ENCODE measurements around the gene ZNF200.

ZNF200 gene

GRCh38 chr16:3249451-3249850 is 14.5 kb upstream of the ZNF200 start:
- Histone ChIP-seq H3K79me2 (ENCODE audit: control insufficient read depth, insufficient read depth, low read length, poor library complexity) (no peaks in the 10 kb centered on the region), H2BK5ac (ENCODE audit: low read depth, low read length, poor library complexity) (no peak overlapping the region), H3K4me1 (ENCODE audit: control insufficient read depth in 1 of 2, insufficient read depth in 2 of 2, low read length in 2 of 2) (no peaks in the 10 kb centered on the region), H3K27me3 (ENCODE audit: insufficient read depth, low read length) (no peaks in the 10 kb centered on the region), H2BK120ac (ENCODE audit: insufficient read depth, low read length, poor library complexity) (no peak overlapping the region), H2BK12ac (ENCODE audit: low read length) (no peak overlapping the region), H3K9ac (ENCODE audit: low read length) (no peak overlapping the region), H3K18ac (ENCODE audit: low read length) (no peak overlapping the region), H3K4me2 (ENCODE audit: low read length) (no peak overlapping the region), H3K27ac (ENCODE audit: low read depth, low read length) (no peak overlapping the region), H4K12ac (ENCODE audit: low read depth, low read length) (no peak overlapping the region), H2AFZ (ENCODE audit: insufficient read depth, low read length, poor library complexity) (no peak overlapping the region), H4K8ac (ENCODE audit: low read depth, low read length) (no peak overlapping the region), H3K14ac (ENCODE audit: low read length) (no peak overlapping the region), H3K4ac (ENCODE audit: low read depth, low read length) (no peak overlapping the region), H3K36me3 (ENCODE audit: control insufficient read depth in 1 of 2, insufficient read depth in 2 of 2, low read length in 2 of 2) (no peaks in the 10 kb centered on the region), H3K4me3 (ENCODE audit: low read depth, low read length) (no peak overlapping the region), H3K23ac (ENCODE audit: low read length) (no peak overlapping the region), H3K79me1 (ENCODE audit: low read length) (no peaks in the 10 kb centered on the region), H3K9me3 (ENCODE audit: insufficient read depth, low read depth, low read length) (peaks cover 48% of the 10 kb centered on the region), H2AK5ac (ENCODE audit: low read length) (no peak overlapping the region), H4K91ac (ENCODE audit: low read depth, low read length) (no peak overlapping the region)
- no peak for DNase-seq
- no CpG with 5 or more reads among the region's 14 CpGs for WGBS (ENCODE audit: extremely low coverage, insufficient coverage, insufficient read length)

DNA sequence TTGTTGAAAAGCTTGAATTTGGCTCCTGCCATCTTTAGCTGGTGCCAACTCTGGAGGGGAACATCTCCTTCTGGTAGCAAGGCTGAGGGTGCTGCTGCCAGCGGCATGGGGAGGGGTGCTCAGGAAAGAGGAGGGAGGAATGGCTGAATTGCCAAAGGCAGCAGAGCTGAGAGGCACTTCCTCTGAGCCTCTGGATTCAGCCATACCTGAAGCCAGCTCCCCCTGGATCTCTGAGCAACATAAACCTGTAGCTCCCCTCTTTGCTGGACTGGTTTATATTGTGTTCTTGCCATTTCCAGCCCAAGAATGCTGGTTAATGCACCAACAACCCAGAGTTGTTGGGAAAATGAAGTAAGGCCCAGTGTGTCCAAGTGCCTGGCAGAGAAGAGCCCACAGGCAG is 14.1 kb upstream of the ZNF200 start:
- Histone ChIP-seq H3K4me3 (ENCODE audit: low read depth, low read length) (no peak overlapping the region), H3K23ac (ENCODE audit: low read length) (no peak overlapping the region), H3K14ac (ENCODE audit: low read length) (no peak overlapping the region)

GRCh38 chr16:3248596-3248995 is 13.6 kb upstream of the ZNF200 start:
- H2BK120ac ChIP-seq (ENCODE audit: insufficient read depth, low read length, poor library complexity) = no peak overlapping the region
- no peak overlapping the region for H3K18ac ChIP-seq (ENCODE audit: low read length)
- no peak overlapping the region for H2BK5ac ChIP-seq (ENCODE audit: low read depth, low read length, poor library complexity)
- no peak overlapping the region for H2BK12ac ChIP-seq (ENCODE audit: low read length)
- H4K91ac ChIP-seq (ENCODE audit: low read depth, low read length) = no peak overlapping the region
- no peak overlapping the region for H3K4ac ChIP-seq (ENCODE audit: low read depth, low read length)
- peaks cover 47% of the 10 kb centered on the region for H3K9me3 ChIP-seq (ENCODE audit: insufficient read depth, low read depth, low read length)
- H3K36me3 ChIP-seq (ENCODE audit: control insufficient read depth in 1 of 2, insufficient read depth in 2 of 2, low read length in 2 of 2) = no peaks in the 10 kb centered on the region
- no peak for DNase-seq
- WGBS (ENCODE audit: extremely low coverage, insufficient coverage, insufficient read length) = no CpG with 5 or more reads among the region's 5 CpGs
- no peak overlapping the region for H2AK5ac ChIP-seq (ENCODE audit: low read length)
- no peaks in the 10 kb centered on the region for H3K27me3 ChIP-seq (ENCODE audit: insufficient read depth, low read length)
- H3K14ac ChIP-seq (ENCODE audit: low read length) = no peak overlapping the region
- H3K4me3 ChIP-seq (ENCODE audit: low read depth, low read length) = no peak overlapping the region
- H3K79me1 ChIP-seq (ENCODE audit: low read length) = no peaks in the 10 kb centered on the region
- no peak overlapping the region for H4K12ac ChIP-seq (ENCODE audit: low read depth, low read length)
- H2AFZ ChIP-seq (ENCODE audit: insufficient read depth, low read length, poor library complexity) = no peak overlapping the region
- H3K4me2 ChIP-seq (ENCODE audit: low read length) = no peak overlapping the region
- no peak overlapping the region for H3K23ac ChIP-seq (ENCODE audit: low read length)
- H3K27ac ChIP-seq (ENCODE audit: low read depth, low read length) = no peak overlapping the region
- no peaks in the 10 kb centered on the region for H3K4me1 ChIP-seq (ENCODE audit: control insufficient read depth in 1 of 2, insufficient read depth in 2 of 2, low read length in 2 of 2)
- no peak overlapping the region for H4K8ac ChIP-seq (ENCODE audit: low read depth, low read length)
- no peak overlapping the region for H3K9ac ChIP-seq (ENCODE audit: low read length)
- H3K79me2 ChIP-seq (ENCODE audit: control insufficient read depth, insufficient read depth, low read length, poor library complexity) = no peaks in the 10 kb centered on the region

More for the DNA sequence above, 14.1 kb upstream of the ZNF200 start:
- H3K9ac ChIP-seq (ENCODE audit: low read length) = no peak overlapping the region
- H3K79me2 ChIP-seq (ENCODE audit: control insufficient read depth, insufficient read depth, low read length, poor library complexity) = no peaks in the 10 kb centered on the region
- H3K18ac ChIP-seq (ENCODE audit: low read length) = no peak overlapping the region
- H3K27me3 ChIP-seq (ENCODE audit: insufficient read depth, low read length) = no peaks in the 10 kb centered on the region
- H2BK120ac ChIP-seq (ENCODE audit: insufficient read depth, low read length, poor library complexity) = no peak overlapping the region
- no peak overlapping the region for H4K12ac ChIP-seq (ENCODE audit: low read depth, low read length)
- no peak overlapping the region for H2BK12ac ChIP-seq (ENCODE audit: low read length)
- no peak for DNase-seq
- H3K9me3 ChIP-seq (ENCODE audit: insufficient read depth, low read depth, low read length) = peaks cover 47% of the 10 kb centered on the region
- no peak overlapping the region for H2AK5ac ChIP-seq (ENCODE audit: low read length)
- H3K36me3 ChIP-seq (ENCODE audit: control insufficient read depth in 1 of 2, insufficient read depth in 2 of 2, low read length in 2 of 2) = no peaks in the 10 kb centered on the region
- H3K79me1 ChIP-seq (ENCODE audit: low read length) = no peaks in the 10 kb centered on the region
- H3K4me1 ChIP-seq (ENCODE audit: control insufficient read depth in 1 of 2, insufficient read depth in 2 of 2, low read length in 2 of 2) = no peaks in the 10 kb centered on the region
- WGBS (ENCODE audit: extremely low coverage, insufficient coverage, insufficient read length) = no CpG with 5 or more reads among the region's 1 CpG
- H4K91ac ChIP-seq (ENCODE audit: low read depth, low read length) = no peak overlapping the region
- no peak overlapping the region for H3K4ac ChIP-seq (ENCODE audit: low read depth, low read length)
- no peak overlapping the region for H3K4me2 ChIP-seq (ENCODE audit: low read length)
- no peak overlapping the region for H3K27ac ChIP-seq (ENCODE audit: low read depth, low read length)
- no peak overlapping the region for H4K8ac ChIP-seq (ENCODE audit: low read depth, low read length)
- H2BK5ac ChIP-seq (ENCODE audit: low read depth, low read length, poor library complexity) = no peak overlapping the region
- no peak overlapping the region for H2AFZ ChIP-seq (ENCODE audit: insufficient read depth, low read length, poor library complexity)

GRCh38 chr16:3246876-3247275 is 11.9 kb upstream of the ZNF200 start:
- Histone ChIP-seq H3K36me3 (ENCODE audit: control insufficient read depth in 1 of 2, insufficient read depth in 2 of 2, low read length in 2 of 2) (no peaks in the 10 kb centered on the region), H3K23ac (ENCODE audit: low read length) (no peak overlapping the region), H3K4me2 (ENCODE audit: low read length) (no peak overlapping the region), H3K79me2 (ENCODE audit: control insufficient read depth, insufficient read depth, low read length, poor library complexity) (no peaks in the 10 kb centered on the region), H3K79me1 (ENCODE audit: low read length) (no peaks in the 10 kb centered on the region), H2AFZ (ENCODE audit: insufficient read depth, low read length, poor library complexity) (no peak overlapping the region), H3K27me3 (ENCODE audit: insufficient read depth, low read length) (no peaks in the 10 kb centered on the region), H4K91ac (ENCODE audit: low read depth, low read length) (no peak overlapping the region), H2BK12ac (ENCODE audit: low read length) (no peak overlapping the region), H3K4ac (ENCODE audit: low read depth, low read length) (no peak overlapping the region), H3K9ac (ENCODE audit: low read length) (no peak overlapping the region), H3K18ac (ENCODE audit: low read length) (no peak overlapping the region), H3K14ac (ENCODE audit: low read length) (no peak overlapping the region), H3K4me1 (ENCODE audit: control insufficient read depth in 1 of 2, insufficient read depth in 2 of 2, low read length in 2 of 2) (no peaks in the 10 kb centered on the region), H2BK5ac (ENCODE audit: low read depth, low read length, poor library complexity) (no peak overlapping the region), H2AK5ac (ENCODE audit: low read length) (no peak overlapping the region), H4K12ac (ENCODE audit: low read depth, low read length) (no peak overlapping the region), H4K8ac (ENCODE audit: low read depth, low read length) (no peak overlapping the region), H3K9me3 (ENCODE audit: insufficient read depth, low read depth, low read length) (peaks cover 48% of the 10 kb centered on the region), H3K4me3 (ENCODE audit: low read depth, low read length) (peak overlapping the region; percentile 20), H2BK120ac (ENCODE audit: insufficient read depth, low read length, poor library complexity) (no peak overlapping the region), H3K27ac (ENCODE audit: low read depth, low read length) (no peak overlapping the region)
- DNase-seq = no peak
- no CpG with 5 or more reads among the region's 10 CpGs for WGBS (ENCODE audit: extremely low coverage, insufficient coverage, insufficient read length)

Measured in trophoblast cell (in vitro differentiated cells and primary cell).